ENCODE results near the gene PHACTR1.

- TF ChIP-seq CTCF (IDR thresholded peaks at IDR 0.05) (no peak), POLR2AphosphoS5 (IDR thresholded peaks at IDR 0.05) (no peak), POLR2A (IDR thresholded peaks at IDR 0.05) (no peak)
Observed at GRCh38 chr6:13119549-13119948, 403.0 kb downstream of the PHACTR1 start.

Measured in stomach (tissue), 4 donors.